HG03060 (cell line): ENCODE data around the gene CDH2.

Experiments
- ATAC-seq: cut with Tn5 transposase; IDR thresholded peaks from one replicate; pipeline ENCODE4 v1.9.1; 2021; ENCODE audit warnings: low read depth, moderate number of reproducible peaks; ENCODE audit not compliant: unreplicated experiment

The CDH2 gene

DNA sequence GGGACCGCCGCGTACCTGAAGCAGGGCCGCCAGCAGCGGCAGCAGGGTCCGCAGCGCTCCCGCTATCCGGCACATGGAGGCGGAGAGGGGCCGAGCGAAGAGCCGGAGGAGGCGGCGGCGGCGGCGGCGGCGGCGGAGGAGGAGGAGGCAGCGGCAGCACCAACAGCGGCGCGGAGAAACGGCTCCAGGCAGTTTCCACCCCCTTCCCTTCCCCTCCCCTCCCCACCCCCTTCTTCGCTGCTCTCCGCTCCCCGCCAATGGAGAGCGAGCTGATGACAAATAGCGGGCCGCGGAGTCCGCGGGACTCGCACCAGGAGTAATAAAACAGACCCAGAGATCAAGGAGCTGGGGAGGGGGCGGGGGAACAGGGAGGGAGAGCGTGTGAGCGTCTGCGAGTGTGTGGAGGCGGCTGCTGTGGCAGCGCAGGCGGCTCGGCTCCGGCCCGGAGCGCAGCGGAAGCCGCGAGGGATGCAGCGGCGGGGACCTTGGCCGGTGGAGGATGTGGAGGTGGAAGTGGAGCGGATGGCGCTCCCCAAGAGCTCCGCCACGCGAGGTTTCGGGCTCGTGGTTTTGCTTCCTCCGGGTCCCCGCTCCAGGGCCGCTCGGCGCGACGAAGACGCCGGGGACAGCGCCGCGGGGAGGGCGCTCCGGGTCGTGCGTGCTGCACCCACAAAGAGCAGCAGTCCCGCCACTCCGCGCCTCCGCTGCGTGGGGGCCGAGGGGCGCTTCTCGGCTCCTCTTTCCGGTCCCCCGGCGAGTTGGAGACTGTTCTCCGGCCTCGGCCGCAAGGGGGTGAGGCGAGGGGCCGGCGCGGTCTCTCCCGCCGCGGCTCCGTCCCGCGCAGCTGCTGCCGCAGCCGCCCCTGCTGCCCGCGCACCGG, at the start of gene CDH2:
Gene CDH2 (minus strand): TSS at position 183 of the 880 bp plus-strand sequence. CDS start 108 bp downstream, at position 75.
- ATAC-seq: no peak

DNA sequence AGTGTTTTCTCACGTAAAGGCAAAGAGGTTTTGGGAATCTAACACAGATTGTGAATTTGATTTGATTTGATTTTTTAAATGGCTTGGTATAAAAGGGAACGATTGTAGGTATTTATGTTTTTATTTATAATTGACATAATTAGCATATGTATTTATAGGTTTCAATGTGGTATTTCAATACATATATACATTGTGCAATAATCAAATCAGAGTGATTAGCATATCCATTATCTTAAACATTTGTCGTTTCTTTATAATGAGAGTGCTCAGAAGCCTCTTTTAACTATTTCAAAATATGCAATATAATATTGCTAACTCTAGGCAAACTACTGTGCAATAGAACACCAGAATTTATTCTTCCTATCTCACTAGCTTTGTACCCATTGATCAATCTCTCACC, 35.1 kb upstream of the CDH2 start:
- ATAC-seq: no peak

DNA sequence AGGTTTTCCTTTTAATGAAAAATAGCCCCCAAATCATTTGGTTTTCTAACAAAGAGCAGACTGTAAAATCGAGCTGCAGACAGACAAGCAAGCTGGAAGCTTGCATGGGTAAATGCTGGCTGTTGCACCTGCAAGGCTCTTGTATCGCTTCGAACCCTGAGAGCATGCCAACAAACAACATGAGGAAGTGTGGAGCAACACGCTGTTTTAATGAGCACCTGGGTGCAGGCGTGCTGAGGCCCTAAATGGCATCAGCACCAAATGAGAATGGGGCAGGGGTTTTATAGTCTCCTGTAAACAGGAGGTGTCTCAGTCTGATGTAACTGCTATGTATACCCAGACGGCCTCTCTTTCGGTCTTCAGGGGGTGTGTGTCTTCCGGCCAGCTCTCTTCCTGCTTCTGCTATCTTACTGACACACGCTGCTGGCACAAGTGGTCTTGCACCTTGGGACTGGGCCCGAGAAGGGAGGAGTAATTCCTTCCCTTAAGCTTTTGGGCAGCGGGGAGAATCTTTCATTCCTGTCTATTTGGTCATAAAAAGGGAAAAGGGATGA, 31.9 kb upstream of the CDH2 start:
- ATAC-seq: no peak

DNA sequence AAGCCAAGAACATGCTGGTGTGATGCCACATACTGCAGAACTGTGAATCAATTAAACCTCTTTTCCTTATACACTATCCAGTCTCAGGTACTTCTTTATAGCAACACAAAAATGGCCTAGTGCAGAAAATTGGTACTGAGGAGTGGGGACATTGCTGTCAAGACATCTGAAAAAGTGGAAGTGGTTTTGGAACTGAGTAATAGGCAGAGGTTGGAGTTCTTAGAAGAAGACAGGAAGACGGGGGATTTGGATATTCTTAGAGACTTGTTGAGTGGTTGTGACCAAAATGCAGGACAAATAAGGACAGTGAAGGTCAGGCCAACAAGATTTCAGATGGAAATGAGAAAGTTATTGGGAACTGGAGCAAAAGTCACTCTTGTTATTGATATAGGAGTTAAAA, 31.3 kb upstream of the CDH2 start:
- no peak for ATAC-seq

DNA sequence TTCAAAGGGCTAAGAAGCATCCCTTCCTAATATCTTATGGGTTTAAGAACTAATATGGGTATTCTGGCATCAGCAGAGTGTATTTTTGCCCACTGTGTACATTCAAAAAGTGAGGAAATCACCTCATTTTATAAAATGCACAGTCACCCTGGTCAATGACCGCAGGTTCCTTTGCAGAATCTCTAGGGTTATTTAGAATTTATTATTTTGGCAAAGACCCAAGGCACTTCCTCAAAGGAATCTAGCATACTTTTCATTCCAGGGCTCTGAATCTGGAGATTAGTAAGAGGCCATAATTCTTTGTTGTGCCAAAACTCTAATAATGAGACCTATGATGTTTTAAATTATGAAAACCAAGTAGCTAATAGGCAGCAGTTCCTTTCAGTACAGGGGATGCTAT, 27.2 kb upstream of the CDH2 start:
- no peak for ATAC-seq

DNA sequence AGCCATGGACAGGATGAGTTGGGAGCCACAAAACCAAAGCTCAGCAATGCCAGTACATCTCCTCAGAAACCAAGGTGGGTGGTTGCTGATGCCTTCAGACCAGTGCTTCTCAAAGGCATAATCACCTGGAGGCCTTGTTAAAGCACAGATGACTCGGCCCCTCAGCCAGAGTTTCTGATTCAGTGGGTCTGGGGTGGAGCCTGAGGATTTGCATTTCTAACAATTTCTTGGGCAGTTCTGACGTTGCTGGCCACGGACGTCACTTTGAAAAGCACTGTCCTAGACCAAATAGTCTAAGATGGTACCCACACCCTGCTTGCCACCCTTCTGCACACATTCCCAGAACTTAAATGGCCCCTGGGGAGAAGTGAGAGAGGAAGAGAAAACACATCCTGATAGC, 24.1 kb upstream of the CDH2 start:
- ATAC-seq: no peak

DNA sequence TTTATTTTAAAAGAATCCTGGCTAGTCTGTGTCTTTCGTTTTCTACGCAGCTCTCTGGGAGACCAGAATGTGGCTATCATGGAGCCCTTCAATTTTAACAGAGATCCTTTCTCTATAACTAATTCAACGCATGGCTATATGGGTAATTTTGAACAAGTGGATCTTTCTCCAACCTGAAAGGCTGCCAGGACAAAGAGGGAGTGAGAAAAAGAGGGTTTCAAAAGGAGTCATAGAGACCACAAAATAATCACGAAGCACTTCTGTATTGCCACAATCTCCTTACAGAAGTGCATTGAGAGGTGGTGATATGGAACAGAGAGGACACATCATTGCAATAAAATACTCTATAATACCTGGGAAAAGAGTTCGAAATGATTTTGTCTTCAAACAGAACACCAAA, 21.7 kb upstream of the CDH2 start:
- ATAC-seq: no peak

DNA sequence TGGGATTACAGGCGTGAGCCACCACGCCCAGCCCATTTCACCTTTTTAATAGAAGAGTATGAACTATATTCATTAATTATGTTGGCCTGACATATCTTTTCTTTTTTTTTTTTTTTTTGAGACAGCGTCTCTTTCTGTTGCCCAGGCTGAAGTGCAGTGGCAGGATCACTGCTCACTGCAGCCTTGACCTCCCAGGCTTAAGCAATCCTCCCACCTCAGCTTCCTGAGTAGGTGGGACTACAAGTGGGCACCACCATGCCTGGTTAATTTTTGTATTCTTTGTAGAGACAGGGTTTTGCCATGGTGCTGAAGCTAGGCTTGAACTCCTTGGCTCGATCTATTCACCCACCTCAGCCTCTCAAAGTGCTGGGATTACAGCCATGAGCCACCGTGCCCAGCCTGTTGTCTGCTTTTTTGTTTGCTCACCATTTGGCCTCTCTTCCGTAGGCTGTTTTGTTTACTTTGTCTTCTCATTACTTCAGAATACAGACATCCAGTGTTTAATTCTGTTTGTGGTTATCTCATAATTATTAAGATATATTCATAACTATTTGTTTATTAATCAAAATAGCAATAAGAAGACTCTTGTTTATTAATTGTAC, 16.3 kb upstream of the CDH2 start:
- ATAC-seq: no peak

DNA sequence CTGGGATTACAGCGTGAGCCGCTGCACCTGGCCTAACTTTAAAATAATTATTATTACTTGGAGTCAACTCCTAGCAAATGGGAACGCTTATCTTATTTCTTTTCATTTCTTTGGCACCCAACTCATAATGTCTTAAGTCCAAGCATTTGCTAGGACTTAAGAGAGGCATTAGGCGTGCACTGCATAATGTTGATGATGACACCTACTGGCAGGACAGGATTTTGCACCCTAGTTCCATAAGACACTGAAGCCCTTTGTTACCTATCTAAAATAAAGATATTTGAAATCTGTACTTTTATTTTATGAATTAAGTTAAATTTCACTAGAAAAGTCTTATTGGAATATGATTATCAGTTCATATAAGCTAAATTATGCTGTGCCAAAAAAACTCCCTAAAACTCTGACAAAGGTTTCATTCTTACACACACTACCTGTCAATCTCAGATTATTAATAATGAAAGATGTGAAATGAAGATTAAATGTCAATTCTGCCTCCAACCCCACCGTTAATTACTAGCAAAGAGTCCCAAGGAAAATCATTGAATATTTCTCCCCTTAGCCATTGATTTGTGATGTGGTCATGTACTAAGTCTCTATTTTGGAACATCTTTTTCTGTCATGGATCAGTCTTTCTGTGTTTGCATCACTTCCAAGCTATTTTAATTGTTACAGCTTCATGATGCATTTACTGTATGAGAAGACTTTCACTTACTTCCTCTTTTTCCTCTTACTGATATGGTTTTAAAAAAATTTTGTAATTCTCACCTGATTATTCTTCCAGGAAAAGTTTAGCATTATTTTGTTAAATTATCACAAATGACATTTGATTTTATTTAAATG, 12.7 kb upstream of the CDH2 start:
- peak; percentile 90 for ATAC-seq

DNA sequence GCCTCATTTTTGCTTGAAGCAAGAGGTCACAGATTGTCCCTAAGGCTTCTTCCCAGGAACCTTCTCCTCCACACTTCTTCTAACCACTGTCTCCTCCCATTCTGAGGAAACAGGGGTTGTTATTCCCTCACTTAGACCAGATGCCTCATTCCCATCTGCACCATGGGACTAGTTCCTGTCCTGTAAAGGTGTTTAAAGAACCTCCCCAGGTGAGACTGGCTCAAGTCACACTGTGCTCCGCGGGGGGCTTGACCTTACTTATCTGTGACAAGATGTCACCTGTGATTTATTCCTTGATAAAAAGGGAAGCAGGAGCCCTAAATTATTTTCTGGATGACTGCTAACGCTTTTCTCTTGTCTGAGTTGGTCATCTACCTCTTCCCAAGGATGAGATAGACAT, 8.2 kb upstream of the CDH2 start:
- no peak for ATAC-seq

DNA sequence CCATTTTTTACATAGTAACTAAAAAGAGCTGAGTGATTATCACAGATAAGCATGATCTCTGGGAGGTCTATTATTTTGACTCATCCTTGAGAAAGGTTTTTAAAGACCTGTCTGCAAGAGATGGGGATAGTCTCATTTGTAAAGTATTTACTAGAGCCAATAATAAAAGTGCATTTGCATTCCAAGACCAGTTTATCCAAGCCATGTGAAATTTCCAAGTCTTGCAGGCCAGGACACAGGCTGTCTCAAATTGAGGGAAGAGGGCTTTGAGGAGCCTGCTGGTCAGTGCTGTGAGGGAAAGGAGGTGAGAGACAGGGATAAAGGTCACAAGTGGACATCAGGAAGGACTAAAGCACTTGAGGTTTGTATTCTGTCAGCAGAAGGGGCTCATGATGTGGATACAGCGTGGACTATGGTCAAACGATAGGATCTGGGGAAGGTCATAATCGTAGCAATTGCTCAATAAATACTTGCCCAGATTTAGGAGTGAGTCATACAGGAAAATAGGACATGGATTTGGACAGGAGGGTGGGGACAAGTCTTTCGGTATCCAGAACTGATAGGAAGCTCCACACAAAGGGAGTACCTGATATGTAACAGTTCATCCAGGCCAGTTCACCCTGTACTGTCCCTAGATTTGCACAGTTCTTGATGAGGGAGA, 6.6 kb upstream of the CDH2 start:
- no peak for ATAC-seq

DNA sequence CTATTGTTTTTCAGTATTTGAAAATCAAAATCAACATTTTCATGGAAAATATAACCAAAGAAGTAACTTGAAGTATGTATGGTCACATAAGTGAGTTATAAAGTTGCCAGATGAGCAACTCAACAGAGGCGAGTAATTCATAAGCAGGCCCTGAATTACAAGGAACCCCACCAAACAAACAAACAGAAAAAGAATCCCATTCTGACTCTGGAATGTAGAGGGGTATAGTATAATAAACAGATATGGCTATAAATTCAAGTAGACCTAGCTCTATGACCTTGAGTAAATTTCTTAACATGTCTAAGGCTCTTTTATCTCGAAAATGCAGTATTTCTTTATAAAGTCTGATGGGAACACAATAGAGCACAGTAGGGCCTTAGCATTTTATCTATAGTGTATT, 4.7 kb upstream of the CDH2 start:
- ATAC-seq: no peak

DNA sequence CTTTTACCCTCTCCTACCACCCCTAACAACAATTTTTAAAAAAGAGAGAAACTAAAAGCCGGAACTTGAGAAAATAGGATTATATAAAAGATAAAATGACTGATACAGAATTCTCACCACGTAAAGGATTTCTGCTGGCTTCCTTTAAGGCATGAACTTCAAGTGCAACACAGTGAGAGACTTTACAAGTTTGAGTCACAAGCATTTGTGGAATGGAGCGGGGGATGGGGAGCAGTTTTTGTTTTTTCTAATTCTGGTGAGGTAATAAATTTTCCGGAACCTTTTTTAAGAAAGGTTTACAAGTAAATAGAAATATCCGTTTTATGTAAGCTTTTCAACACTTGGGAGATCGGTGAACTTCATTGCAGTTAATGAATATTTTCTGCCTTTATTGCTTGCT, 1.8 kb upstream of the CDH2 start:
- ATAC-seq: no peak

DNA sequence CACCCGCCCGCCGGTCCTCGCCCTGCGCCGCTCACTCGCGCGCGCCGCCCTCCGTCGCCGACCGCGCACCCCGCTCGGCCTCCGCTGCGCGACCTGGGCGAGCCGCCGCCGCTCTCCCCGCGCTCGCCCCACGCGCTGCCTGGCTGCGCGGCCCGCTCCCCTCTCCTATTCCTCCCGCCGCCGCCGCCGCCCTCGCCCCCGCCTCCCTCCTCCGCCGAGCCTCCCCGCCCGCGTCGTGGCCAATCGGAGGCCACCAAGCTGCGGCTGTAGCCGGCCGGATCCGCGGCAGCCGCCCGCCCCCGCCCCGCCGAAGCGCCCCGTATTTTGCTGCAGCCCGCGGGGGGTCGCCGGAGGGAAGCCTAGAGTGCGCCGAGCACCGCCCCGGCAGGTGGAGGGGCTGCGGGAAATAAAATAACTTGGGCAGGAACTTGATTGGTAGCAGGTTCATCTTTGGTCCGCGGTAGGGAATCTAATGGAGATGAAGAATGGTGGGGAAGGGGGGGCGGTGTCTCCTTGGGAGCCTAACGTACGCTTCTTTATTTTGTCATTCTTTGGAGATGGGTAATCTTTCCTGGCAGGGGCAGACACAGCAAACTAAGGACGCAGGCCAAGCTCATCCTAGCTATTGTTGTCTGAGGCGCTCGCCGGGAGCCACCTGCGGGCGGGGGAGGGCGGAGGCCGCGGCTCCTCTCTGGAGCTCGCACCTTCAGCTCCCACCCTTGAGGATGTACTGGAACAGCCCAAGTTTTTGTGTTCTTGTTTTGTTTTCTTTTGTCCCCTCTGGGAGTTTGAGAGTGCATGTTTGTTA, 1.1 kb upstream of the CDH2 start:
- no peak for ATAC-seq

DNA sequence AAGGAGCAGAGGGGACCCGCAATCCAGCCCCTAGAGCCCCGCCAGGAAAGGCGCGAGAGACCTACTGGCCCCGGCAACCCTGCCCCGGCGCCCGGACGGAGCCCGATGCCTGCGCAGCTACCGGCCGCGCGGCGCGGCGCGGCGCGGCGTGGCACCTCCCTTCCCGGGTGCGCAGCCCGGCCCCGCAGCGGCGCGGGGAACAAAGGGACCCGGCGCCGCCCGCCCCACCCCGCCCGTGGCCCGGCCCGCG, 307 bp downstream of the CDH2 start:
- ATAC-seq: no peak

DNA sequence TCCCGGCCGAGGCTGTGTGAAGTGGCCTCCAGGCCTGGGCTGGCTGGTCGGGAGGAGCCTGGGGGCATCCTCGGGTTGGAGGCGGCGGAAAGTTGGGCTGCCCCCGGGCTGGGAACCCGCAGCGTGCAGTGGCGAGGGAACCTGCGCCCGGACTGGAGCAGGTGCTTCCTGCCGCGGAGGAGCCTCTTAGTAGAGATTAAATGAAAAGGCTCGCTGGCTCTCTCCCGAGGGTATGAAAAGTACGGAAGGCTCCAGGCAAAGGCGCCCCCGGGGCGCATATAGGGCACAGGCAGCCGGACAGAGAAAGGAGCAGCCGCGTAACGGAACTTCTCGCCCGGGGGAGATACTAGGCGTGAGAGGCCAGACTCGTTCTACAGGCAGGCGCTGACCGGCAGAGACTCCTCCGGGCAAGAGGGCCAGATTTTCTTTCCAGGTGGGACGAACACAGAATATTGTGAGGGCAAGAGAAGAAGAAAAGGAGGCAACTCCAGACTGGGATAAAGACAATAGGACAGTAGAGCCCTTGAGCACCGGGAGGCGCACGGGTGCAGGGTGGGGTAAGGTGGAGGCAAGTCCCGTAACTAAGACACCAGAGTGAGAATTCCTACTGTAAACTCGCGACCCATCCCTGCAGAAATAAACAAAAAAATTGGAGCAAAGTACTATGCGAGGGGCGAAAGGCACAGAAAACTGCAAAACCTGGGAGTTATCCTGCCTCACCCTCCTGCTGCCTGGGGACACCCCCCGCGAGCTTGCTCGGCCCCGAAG, 816 bp downstream of the CDH2 start:
- no peak for ATAC-seq

DNA sequence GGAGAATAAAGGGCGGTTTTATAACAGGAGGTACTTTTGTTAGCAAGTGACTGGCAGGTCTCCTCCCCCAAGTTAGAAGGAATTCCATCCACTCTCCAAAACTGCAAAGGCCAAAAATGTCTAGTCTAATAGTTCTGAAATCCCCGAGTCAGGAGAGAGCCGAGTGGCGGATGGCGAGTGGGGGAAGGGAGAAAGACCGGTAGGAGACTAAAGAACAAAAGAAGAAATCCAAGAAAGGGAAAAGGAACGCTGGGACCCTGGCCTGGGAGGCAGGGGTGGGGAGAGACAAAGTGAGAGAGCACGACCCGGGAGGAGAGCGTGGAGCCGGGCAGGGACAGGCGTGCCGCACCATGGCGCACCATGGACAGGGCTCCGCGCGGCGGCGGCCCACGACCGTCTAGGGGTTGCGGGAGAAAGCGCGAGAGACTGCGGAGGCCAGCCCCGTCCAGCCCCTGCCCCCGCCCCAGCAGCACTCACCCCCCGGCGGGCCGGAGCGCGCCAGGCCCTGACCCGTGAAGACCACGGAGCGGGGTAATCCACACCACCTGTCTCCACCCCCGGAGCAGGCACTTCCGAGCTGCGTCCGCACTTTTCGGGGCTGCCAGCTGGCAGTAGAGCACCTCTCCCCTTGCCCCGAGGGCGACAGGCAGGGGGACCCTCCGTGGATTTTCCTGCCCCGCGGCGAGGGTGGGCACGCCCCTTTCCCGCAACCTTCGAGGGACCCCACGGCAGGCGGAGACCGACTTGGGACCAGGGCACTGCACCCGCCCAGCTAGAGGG, 1.6 kb downstream of the CDH2 start:
- no peak for ATAC-seq

DNA sequence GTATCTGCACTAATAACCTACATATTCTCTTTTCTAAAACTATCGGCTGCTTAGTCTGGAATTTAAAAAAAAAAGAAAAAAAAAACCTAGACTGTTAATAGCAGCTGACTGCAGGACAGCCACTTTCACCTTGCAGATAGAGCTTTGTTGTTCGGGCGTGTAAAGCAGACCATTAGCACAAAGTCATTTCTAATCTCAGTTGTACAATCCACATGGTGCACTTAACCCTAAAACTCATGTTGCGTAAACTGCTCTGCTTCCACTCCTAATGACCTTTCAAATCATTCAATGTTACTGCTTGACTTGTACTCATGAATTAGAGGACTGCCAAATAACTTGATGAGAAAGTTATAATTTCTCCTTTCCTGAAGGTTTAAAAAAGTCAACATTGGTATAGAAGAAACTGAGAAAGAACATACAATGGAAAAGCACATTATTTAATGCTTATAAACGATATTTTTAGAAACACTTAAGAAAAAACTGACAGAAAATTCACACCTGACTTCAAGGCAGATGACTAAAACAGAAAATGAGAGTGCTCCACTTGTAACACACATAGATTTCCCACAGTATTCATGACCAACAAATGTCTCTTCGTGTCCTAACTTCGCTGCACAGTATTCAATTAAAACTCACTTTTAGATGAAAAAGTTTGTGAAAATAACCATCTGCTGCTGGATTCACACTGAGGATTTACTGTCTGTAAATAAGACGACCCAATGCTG, 2.6 kb downstream of the CDH2 start:
- no peak for ATAC-seq
